HG03378 (cell line): Measurements from ENCODE around the gene OVCA2.

Source experiments
- ATAC-seq: cut with Tn5 transposase; IDR thresholded peaks from one replicate; pipeline ENCODE4 v1.9.1; 2021; ENCODE audit warnings: mild to moderate bottlenecking, moderate library complexity; ENCODE audit not compliant: unreplicated experiment

The OVCA2 gene

GRCh38 chr17:2063261-2064146, 21.7 kb downstream of the OVCA2 start:
- no peak for ATAC-seq

GRCh38 chr17:2064147-2064489, 22.3 kb downstream of the OVCA2 start:
- no peak for ATAC-seq

GRCh38 chr17:2064520-2064971, 22.7 kb downstream of the OVCA2 start:
- ATAC-seq = no peak

- ATAC-seq = no peak
Observed at GRCh38 chr17:2064980-2065785, 23.4 kb downstream of the OVCA2 start.

GRCh38 chr17:2065949-2066400, 24.2 kb downstream of the OVCA2 start:
- ATAC-seq = no peak

- ATAC-seq = no peak
Observed at GRCh38 chr17:2067048-2067561, 25.3 kb downstream of the OVCA2 start.

GRCh38 chr17:2067608-2068024, 25.8 kb downstream of the OVCA2 start:
- ATAC-seq = no peak

- ATAC-seq = no peak
Observed at GRCh38 chr17:2068031-2068518, 26.3 kb downstream of the OVCA2 start.

GRCh38 chr17:2068519-2069051, 26.8 kb downstream of the OVCA2 start:
- no peak for ATAC-seq

GRCh38 chr17:2070241-2071023, 28.6 kb downstream of the OVCA2 start:
- peak; percentile 77 for ATAC-seq

- ATAC-seq = no peak
Observed at GRCh38 chr17:2071024-2071385, 29.2 kb downstream of the OVCA2 start.

GRCh38 chr17:2071455-2072281, 29.8 kb downstream of the OVCA2 start:
- ATAC-seq = no peak

- ATAC-seq = no peak
Observed at GRCh38 chr17:2074919-2075318, 33.1 kb downstream of the OVCA2 start.

GRCh38 chr17:2075336-2076086, 33.7 kb downstream of the OVCA2 start:
- ATAC-seq = no peak

GRCh38 chr17:2076087-2076984, 34.5 kb downstream of the OVCA2 start:
- no peak for ATAC-seq

- no peak for ATAC-seq
Observed at GRCh38 chr17:2077040-2077439, 35.2 kb downstream of the OVCA2 start.

GRCh38 chr17:2081564-2081963, 39.7 kb downstream of the OVCA2 start:
- ATAC-seq = no peak
